Glutamatergic neuron (in vitro differentiated cells): Measurements from ENCODE around the gene IGSF9. TPM values are rescaled to one million over a fixed set of nuclear protein-coding genes. Genes with fewer than 3 reads are reported as not detected.

Source experiments
- DNase-seq: peaks from one replicate; pipeline ENCODE4 v3.0.0; 2022
- H3K27ac Mint-ChIP-seq: one replicate; pipeline ENCODE4 v1.8.0; 2020; ENCODE audit warnings: mild to moderate bottlenecking, mixed read lengths, inconsistent platforms; ENCODE audit not compliant: unreplicated experiment
- H3K27me3 Mint-ChIP-seq: one replicate; pipeline ENCODE4 v1.8.0; 2020; ENCODE audit warnings: mild to moderate bottlenecking, moderate library complexity, mixed read lengths, inconsistent platforms; ENCODE audit not compliant: unreplicated experiment
- H3K36me3 Mint-ChIP-seq: one replicate; pipeline ENCODE4 v1.8.0; 2020; ENCODE audit warnings: mild to moderate bottlenecking, mixed read lengths, inconsistent platforms; ENCODE audit not compliant: unreplicated experiment
- H3K4me1 Mint-ChIP-seq: one replicate; pipeline ENCODE4 v1.8.0; 2020; ENCODE audit warnings: mild to moderate bottlenecking, low read depth, mixed read lengths, inconsistent platforms; ENCODE audit not compliant: unreplicated experiment
- H3K4me3 Mint-ChIP-seq: one replicate; pipeline ENCODE4 v1.8.0; 2020; ENCODE audit warnings: mild to moderate bottlenecking, mixed read lengths, inconsistent platforms; ENCODE audit not compliant: unreplicated experiment
- H3K9me3 Mint-ChIP-seq: one replicate; pipeline ENCODE4 v1.8.0; 2020; ENCODE audit warnings: mild to moderate bottlenecking, moderate library complexity, mixed read lengths, inconsistent platforms; ENCODE audit not compliant: unreplicated experiment
- CTCF ChIP-seq: fragments of 200-600 bp; sonication (generic); IDR thresholded peaks from one replicate; pipeline ENCODE4 v1.5.0; 2021; ENCODE audit not compliant: partially characterized antibody, unreplicated experiment
- total RNA-seq: library from RNA; stranded (reverse); fragmentation: NEBNext Ultra II Directional; extraction: Animal tissue kit (Norgen Biotek cat#: 25700); gene quantifications from one replicate; pipeline ENCODE4 v1.2.1, GENCODE V29; 2021; ENCODE audit not compliant: unreplicated experiment

IGSF9 gene
- total RNA-seq, 1 donor from 2014 or later: 23.4 TPM

- Mint-ChIP-seq H3K4me1 (peaks cover 23% of the 10 kb centered on the region), H3K9me3 (peaks cover 17% of the 10 kb centered on the region)
- no peak for TF ChIP-seq CTCF
Observed at GRCh38 chr1:159923203-159924024, 22.0 kb downstream of the IGSF9 start.

GRCh38 chr1:159922511-159923202 lies 22.8 kb downstream of the IGSF9 start:
- DNase-seq: peak; percentile 61
- peaks cover 14% of the 10 kb centered on the region for H3K27me3 Mint-ChIP-seq
- peaks cover 18% of the 10 kb centered on the region for H3K4me1 Mint-ChIP-seq
- H3K9me3 Mint-ChIP-seq: peaks cover 17% of the 10 kb centered on the region
- H3K36me3 Mint-ChIP-seq: peaks cover 8% of the 10 kb centered on the region
- H3K27ac Mint-ChIP-seq: peak overlapping the region; percentile 99
- H3K4me3 Mint-ChIP-seq: peak overlapping the region; percentile 88
- TF ChIP-seq CTCF: no peak

More at GRCh38 chr1:159923203-159924024, 22.0 kb downstream of the IGSF9 start:
- DNase-seq: peak; percentile 53
- H3K27ac Mint-ChIP-seq: peak overlapping the region; percentile 99
- H3K36me3 Mint-ChIP-seq: peaks cover 8% of the 10 kb centered on the region
- H3K27me3 Mint-ChIP-seq: peaks cover 14% of the 10 kb centered on the region
- H3K4me3 Mint-ChIP-seq: peak overlapping the region; percentile 88

GRCh38 chr1:159921700-159922504 lies 23.5 kb downstream of the IGSF9 start:
- H3K36me3 Mint-ChIP-seq: peaks cover 8% of the 10 kb centered on the region

GRCh38 chr1:159921251-159921650 lies 24.2 kb downstream of the IGSF9 start:
- Mint-ChIP-seq H3K9me3 (peaks cover 16% of the 10 kb centered on the region), H3K36me3 (peaks cover 8% of the 10 kb centered on the region), H3K4me3 (peak overlapping the region; percentile 40), H3K4me1 (peaks cover 12% of the 10 kb centered on the region), H3K27me3 (peaks cover 15% of the 10 kb centered on the region), H3K27ac (peak overlapping the region; percentile 11)
- DNase-seq: no peak
- no peak for TF ChIP-seq CTCF

More at GRCh38 chr1:159921700-159922504, 23.5 kb downstream of the IGSF9 start:
- Mint-ChIP-seq H3K27ac (no peak overlapping the region), H3K4me3 (peak overlapping the region; percentile 52), H3K9me3 (peaks cover 16% of the 10 kb centered on the region), H3K4me1 (peaks cover 13% of the 10 kb centered on the region), H3K27me3 (peaks cover 14% of the 10 kb centered on the region)
- no peak for TF ChIP-seq CTCF
- DNase-seq: no peak
